HUES48 (cell line): ENCODE measurements around the gene ARHGAP6.

Source experiments
- H3K27ac ChIP-seq: one replicate; pipeline ENCODE4 v1.7.0; 2013; ENCODE audit warnings: low read depth, low read length, inconsistent platforms
- H3K27me3 ChIP-seq: 2 replicates; pipeline ENCODE4 v1.6.1; 2013; ENCODE audit warnings: mild to moderate bottlenecking, low read length; ENCODE audit not compliant: control insufficient read depth, insufficient read depth
- H3K36me3 ChIP-seq: 2 replicates; pipeline ENCODE4 v1.6.1; 2013; ENCODE audit warnings: low read length; ENCODE audit not compliant: control insufficient read depth, insufficient read depth
- H3K4me1 ChIP-seq: 2 replicates; pipeline ENCODE4 v1.6.1; 2013; ENCODE audit warnings: mild to moderate bottlenecking, low read length; ENCODE audit not compliant: control insufficient read depth, insufficient read depth
- H3K4me3 ChIP-seq: 2 replicates; pipeline ENCODE4 v1.5.1; 2013; ENCODE audit warnings: mild to moderate bottlenecking, low read depth, low read length
- H3K9ac ChIP-seq: 2 replicates; pipeline ENCODE4 v1.6.1; 2013; ENCODE audit warnings: mild to moderate bottlenecking, low read depth, low read length, moderate library complexity
- H3K9me3 ChIP-seq: 2 replicates; pipeline ENCODE4 v1.6.1; 2013; ENCODE audit warnings: low read length; ENCODE audit not compliant: control insufficient read depth, insufficient read depth

ARHGAP6 gene

GRCh38 chrX:11351375-11352295 is 314.1 kb downstream of the ARHGAP6 start:
- no peaks in the 10 kb centered on the region for H3K4me1 ChIP-seq
- no peak overlapping the region for H3K9ac ChIP-seq
- no peaks in the 10 kb centered on the region for H3K36me3 ChIP-seq
- H3K9me3 ChIP-seq, result no peaks in the 10 kb centered on the region
- H3K27ac ChIP-seq, result no peak overlapping the region
- H3K4me3 ChIP-seq, result no peak overlapping the region
- no peaks in the 10 kb centered on the region for H3K27me3 ChIP-seq

- H3K9me3 ChIP-seq, result no peaks in the 10 kb centered on the region
- H3K4me1 ChIP-seq, result peaks cover 9% of the 10 kb centered on the region; the same call in 1 of the 2 replicates
- no peak overlapping the region for H3K4me3 ChIP-seq
- H3K9ac ChIP-seq, result no peak overlapping the region
- no peaks in the 10 kb centered on the region for H3K27me3 ChIP-seq
- no peaks in the 10 kb centered on the region for H3K36me3 ChIP-seq
- no peak overlapping the region for H3K27ac ChIP-seq
Measured at GRCh38 chrX:11349661-11350337, 315.9 kb downstream of the ARHGAP6 start.

- Histone ChIP-seq H3K4me3 (no peak overlapping the region), H3K36me3 (no peaks in the 10 kb centered on the region), H3K9ac (no peak overlapping the region), H3K4me1 (peaks cover 9% of the 10 kb centered on the region; the same call in 1 of the 2 replicates), H3K27ac (no peak overlapping the region), H3K9me3 (no peaks in the 10 kb centered on the region), H3K27me3 (no peaks in the 10 kb centered on the region)
Measured at GRCh38 chrX:11349020-11349419, 316.7 kb downstream of the ARHGAP6 start.

- Histone ChIP-seq H3K9ac (no peak overlapping the region), H3K9me3 (no peaks in the 10 kb centered on the region), H3K36me3 (no peaks in the 10 kb centered on the region), H3K4me1 (peaks cover 9% of the 10 kb centered on the region; the same call in 1 of the 2 replicates), H3K4me3 (no peak overlapping the region), H3K27ac (no peak overlapping the region), H3K27me3 (no peaks in the 10 kb centered on the region)
Measured at GRCh38 chrX:11347300-11347699, 318.4 kb downstream of the ARHGAP6 start.

GRCh38 chrX:11346121-11346682 is 319.5 kb downstream of the ARHGAP6 start:
- Histone ChIP-seq H3K4me1 (peaks cover 9% of the 10 kb centered on the region; the same call in 1 of the 2 replicates), H3K4me3 (no peak overlapping the region), H3K27me3 (no peaks in the 10 kb centered on the region), H3K36me3 (no peaks in the 10 kb centered on the region), H3K9ac (no peak overlapping the region), H3K27ac (no peak overlapping the region), H3K9me3 (no peaks in the 10 kb centered on the region)

- Histone ChIP-seq H3K9ac (no peak overlapping the region), H3K4me1 (peaks cover 9% of the 10 kb centered on the region; the same call in 1 of the 2 replicates), H3K4me3 (no peak overlapping the region), H3K9me3 (no peaks in the 10 kb centered on the region), H3K36me3 (no peaks in the 10 kb centered on the region), H3K27ac (no peak overlapping the region), H3K27me3 (no peaks in the 10 kb centered on the region)
Measured at GRCh38 chrX:11342673-11343072, 323.0 kb downstream of the ARHGAP6 start.

GRCh38 chrX:11341274-11342201 is 324.2 kb downstream of the ARHGAP6 start:
- no peak overlapping the region for H3K9ac ChIP-seq
- no peaks in the 10 kb centered on the region for H3K27me3 ChIP-seq
- H3K9me3 ChIP-seq, result no peaks in the 10 kb centered on the region
- no peak overlapping the region for H3K4me3 ChIP-seq
- H3K4me1 ChIP-seq, result peaks cover 9% of the 10 kb centered on the region; the same call in 1 of the 2 replicates
- no peaks in the 10 kb centered on the region for H3K36me3 ChIP-seq
- no peak overlapping the region for H3K27ac ChIP-seq

GRCh38 chrX:11337292-11338009 is 328.3 kb downstream of the ARHGAP6 start:
- Histone ChIP-seq H3K9ac (no peak overlapping the region), H3K27me3 (no peaks in the 10 kb centered on the region), H3K4me1 (no peaks in the 10 kb centered on the region), H3K9me3 (no peaks in the 10 kb centered on the region), H3K4me3 (no peak overlapping the region), H3K27ac (no peak overlapping the region), H3K36me3 (no peaks in the 10 kb centered on the region)

GRCh38 chrX:11336201-11336600 is 329.5 kb downstream of the ARHGAP6 start:
- no peaks in the 10 kb centered on the region for H3K4me1 ChIP-seq
- no peaks in the 10 kb centered on the region for H3K36me3 ChIP-seq
- no peak overlapping the region for H3K4me3 ChIP-seq
- no peaks in the 10 kb centered on the region for H3K27me3 ChIP-seq
- H3K9me3 ChIP-seq, result no peaks in the 10 kb centered on the region
- no peak overlapping the region for H3K9ac ChIP-seq
- H3K27ac ChIP-seq, result no peak overlapping the region

GRCh38 chrX:11334165-11334564 is 331.6 kb downstream of the ARHGAP6 start:
- Histone ChIP-seq H3K4me1 (no peaks in the 10 kb centered on the region), H3K36me3 (no peaks in the 10 kb centered on the region), H3K4me3 (no peak overlapping the region), H3K9ac (no peak overlapping the region), H3K27me3 (no peaks in the 10 kb centered on the region), H3K27ac (no peak overlapping the region), H3K9me3 (no peaks in the 10 kb centered on the region)
